HG03520 (cell line): Measurements from ENCODE around the gene DNAJA2.

ENCODE experiments used
- ATAC-seq: cut with Tn5 transposase; IDR thresholded peaks from one replicate; pipeline ENCODE4 v1.9.1; 2021; ENCODE audit warnings: mild to moderate bottlenecking, moderate library complexity; ENCODE audit not compliant: unreplicated experiment

DNAJA2 gene

DNA sequence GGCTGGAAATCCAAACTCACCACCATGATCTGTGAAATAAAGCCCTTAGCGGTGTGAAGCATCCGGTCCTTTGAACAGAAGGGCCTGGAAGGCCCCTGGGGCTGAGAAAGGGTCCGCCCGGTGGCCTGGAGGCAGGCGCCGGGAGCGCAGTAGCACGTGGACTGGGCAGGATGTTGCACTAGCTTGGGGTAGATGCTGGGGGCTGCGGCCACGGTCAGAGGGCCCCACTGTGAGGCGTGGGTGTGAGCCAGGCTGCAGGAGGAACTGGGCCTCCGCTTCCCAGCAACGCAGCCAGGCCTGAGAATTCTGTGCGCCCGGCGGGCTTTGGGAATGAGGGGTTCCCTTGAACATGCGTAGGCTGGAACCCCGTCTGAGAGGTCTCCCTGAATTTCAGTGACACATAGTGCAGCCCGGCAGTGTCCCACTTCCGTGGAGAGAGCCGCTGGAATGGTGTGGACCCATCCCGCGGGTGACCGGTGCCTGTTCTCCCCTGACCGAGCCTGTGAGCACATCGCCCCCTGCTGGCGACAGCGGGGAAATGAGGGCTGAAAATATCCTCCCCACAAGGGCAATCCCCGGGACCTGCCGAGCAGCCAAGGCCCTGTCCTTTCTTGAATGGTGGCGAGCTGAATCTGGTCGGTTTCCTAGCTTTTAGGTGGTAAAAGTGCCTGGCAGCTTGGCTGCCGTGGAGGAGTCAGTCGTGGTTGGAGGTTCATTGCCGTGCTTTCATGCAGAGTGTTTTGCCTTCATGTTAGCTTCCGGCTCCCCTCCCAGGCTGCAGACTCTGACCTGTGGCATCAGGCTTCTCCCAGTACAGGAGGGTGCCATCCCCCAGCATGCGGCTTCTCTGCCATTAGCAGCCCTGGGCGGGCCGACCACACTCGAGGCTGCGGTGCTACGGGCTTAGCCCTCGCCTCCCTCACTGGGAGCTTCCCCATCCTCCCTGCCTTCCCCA lies 43.8 kb downstream of the DNAJA2 start:
- peak; percentile 69 for ATAC-seq

DNA sequence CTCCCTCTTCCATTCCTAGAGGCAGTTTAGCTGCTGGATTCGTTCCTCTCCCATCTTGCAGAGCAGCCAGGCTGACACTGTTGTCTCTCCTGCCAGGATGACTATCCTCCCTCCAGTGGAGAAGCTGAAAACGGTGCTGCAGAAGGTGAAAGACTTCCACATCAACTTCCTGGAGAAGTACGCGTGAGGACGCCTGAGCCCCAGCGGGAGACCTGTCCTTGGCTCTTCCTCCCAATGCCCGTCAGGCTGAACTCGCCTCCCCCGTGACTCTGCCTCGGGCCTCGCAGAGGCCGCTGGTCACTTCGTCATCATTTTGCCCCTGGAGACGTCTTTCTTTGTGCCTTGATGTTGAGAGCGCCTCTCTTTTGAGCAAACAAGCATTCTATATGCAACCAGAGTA lies 44.7 kb downstream of the DNAJA2 start:
- ATAC-seq: no peak

GRCh38 chr16:46927273-46927672 lies 46.2 kb downstream of the DNAJA2 start:
- no peak for ATAC-seq

DNA sequence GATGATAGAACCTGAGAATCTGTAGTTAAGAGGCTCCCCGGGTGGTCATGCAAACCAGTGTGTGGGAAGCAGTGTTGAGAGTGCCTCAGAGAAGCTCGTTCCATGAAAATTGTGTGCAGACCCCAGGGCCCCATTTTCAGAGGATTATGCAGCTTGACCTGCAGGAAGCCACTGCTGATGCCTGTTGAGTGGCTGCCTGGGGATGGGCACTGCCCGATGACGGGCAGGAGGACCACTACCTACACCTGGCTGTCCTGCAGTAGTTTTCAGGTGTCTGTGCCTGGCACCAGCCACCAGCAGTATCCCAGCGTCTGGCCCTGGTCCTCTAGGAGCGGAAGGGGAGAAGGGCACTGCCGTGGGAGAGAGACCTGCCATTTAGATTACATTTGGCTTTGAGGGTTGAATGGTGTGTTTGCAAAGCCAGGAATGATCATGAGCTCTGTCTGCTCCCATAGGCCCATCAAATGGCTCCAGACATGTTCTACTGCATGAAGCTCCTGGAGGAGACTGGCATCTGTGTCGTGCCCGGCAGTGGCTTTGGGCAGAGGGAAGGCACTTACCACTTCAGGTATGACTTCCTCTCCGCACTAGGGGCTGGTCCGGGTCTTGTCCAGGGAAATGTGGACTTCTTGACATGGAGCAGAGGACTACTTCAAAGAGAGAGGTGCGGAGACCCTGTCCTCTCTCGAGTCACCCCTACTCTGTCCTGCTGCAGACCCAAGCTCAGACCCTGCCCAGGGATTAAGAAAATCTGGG lies 46.8 kb downstream of the DNAJA2 start:
- ATAC-seq: no peak

- no peak for ATAC-seq
Observed at GRCh38 chr16:46924402-46924801, 49.1 kb downstream of the DNAJA2 start.

DNA sequence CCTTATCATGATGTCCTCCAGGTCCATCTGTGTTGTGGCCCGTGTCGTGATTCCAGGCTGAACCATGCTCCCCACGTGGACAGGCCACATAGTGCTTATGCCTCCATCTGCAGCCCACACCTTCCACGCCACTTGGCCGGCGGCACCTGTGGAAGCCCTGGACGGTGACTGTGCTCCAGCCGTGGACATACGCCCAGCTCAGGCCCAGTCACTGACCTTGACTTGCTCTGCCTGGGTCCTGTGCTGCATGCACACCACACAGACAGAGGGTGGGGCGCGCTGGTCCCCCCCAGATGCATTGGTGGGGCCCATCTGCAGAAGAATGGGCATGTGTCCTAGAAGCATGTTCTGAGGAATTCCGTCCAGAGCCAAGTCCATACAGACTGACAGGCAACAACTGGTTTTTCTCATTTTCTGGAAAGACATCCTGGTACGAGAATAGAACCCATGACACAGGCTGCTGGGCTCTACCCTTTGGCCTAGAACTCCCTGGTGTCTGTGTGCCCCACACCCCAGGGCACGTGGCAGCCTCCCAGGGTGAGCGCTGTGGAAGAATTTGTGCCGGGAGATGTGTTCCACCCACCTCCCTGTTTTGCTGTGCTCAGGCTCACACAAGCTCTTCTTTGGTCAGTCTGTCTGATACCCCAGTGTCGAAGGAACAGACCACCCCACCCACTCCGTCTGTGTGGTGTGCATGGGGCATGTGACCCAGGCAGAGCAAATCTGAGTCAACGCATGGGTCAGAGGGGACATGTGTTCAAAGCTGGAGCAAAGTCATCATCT lies 49.8 kb downstream of the DNAJA2 start:
- ATAC-seq: no peak

DNA sequence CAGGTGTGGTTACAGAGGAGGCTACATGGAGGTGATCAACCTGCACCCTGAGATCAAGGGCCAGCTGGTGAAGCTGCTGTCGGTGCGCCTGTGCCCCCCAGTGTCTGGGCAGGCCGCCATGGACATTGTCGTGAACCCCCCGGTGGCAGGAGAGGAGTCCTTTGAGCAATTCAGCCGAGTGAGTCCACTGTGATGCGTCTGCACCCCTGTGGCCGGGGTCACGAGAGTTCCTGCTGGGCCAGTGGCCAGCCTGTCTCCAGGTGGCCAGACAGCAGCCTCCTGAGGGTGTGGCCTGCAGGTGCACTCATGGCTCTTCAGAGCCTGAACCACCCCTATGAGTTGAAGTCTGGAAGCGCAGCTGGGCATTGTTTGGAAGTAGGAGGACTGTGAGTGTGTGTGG lies 51.2 kb downstream of the DNAJA2 start:
- ATAC-seq: no peak

- ATAC-seq: no peak
Observed at GRCh38 chr16:46920402-46921068, 52.9 kb downstream of the DNAJA2 start.

DNA sequence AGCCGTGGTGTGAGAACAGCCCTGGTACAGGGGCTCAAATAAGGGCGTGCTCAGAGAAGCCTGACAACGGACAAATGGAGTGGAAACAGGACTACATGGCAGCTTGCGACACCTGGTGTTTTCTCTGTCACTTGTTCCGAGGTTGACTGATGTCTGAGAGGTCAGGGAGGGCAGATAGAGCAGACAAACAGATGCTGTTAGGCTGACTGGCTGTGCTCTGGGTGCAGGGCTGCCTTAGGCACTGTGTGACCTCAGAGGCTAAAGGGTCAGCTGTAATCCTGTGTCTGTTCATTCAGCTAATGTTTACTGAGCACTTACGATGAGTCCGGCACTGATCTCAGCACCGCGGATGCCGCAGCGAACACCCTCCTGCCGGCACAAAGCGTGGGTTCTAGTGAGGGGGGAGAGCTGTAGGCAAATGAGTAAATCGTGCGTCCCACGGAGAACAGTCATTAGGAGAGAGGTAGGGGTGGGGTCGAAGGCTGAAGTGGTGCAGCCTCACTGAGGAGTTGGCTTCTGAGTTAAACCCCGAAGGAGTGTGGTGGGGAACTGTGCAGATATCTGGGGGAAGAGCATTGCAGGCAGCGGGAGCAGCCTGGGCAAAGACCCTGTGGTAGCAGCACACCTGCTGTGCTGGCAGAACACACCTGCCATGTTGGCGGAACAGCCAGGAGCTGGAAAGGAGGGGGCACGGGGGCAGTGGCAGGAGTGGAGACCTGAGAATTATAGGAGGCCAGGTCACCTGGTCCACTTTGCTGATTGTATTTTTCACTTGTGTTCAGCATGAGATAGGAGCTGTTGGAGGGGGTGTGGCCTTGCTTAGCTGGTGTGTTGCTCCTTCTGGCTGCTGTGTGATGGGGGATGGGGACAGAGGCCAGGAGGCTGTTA lies 54.3 kb downstream of the DNAJA2 start:
- ATAC-seq: peak; percentile 88

DNA sequence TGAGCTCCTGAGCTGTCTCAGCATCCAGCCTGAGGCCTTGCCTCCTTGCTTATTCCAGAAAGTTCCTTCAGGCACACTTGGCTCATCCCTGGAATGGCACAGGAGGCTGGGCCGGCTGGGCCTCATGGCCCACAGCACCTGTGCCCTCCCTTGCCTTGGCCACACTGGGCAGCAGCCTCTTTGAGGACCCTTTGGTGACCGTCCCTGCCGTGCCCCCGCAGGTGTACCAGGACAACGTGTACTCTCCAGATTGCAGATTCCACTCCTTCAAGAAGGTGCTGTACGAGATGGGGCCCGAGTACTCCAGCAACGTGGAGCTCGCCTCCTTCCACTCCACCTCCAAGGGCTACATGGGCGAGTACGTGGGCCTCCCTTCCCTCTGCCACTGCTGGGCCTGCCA lies 55.1 kb downstream of the DNAJA2 start:
- no peak for ATAC-seq

DNA sequence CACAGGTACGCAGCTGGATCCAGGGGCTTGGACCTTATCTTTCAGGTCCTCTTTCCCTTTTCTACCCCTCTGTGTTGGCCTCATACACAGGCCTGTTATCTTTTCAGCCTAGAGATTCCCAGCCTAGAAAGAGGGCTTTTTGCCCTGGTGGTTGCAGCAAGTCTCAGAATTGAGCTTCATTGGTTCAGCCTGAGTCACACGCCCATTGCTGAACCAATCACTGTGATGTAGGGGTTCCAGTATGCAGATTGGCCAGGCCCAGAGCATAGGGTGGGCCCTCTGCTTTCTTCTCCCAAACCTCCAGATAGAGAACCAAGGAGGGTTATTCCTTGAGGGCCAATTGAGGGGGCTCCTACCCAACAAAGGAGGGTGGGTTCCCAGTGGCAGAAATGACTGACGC lies 56.5 kb downstream of the DNAJA2 start:
- no peak for ATAC-seq

DNA sequence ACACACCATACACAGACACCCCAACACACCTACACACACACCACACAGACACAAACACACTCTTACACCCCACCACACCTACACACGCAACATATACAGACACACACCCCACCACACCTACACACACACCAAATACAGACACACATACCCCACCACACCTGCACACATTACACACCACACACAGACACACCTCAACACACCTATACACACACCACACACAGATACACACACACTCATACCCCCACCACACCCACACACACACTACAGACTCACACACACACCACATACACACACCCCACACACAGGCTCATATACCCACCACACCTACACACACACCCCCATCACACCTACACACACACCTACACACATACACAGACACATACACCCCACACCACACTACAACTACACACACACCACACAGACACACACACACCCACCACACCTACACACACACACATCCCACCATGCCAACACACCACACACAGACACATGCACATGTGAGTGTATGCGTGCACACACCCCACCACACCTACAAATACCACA lies 57.9 kb downstream of the DNAJA2 start:
- ATAC-seq: no peak

DNA sequence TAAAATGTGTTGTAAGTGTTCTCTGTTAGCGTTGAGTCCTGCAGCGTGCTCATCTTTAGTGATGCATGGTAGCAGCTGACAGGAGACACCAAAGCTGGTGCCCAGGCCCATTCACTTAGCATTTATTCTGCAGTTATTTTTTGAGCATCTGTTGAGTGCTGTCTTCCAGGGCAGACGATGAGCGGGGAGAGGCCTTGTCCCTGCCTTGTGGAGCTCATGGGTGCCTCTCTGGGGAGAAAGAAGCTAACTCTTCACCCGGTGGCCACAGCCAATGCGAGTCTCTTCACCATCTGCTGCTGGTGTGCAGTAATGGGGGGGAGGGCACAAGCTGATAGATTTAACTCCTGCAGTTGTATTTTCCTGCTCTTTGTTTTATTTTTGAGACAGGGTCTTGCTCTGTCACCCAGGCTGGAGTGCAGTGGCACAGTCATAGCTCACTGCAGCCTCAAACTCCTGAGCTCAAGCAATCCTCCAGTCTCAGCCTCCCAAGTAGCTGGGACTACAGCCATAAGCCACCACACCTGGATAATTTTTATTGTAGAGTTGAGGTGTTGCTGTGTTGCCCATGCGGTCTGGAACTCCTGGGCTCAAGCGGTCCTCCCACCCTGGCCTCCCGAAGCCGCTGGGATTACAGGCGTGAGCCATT lies 58.8 kb downstream of the DNAJA2 start:
- no peak for ATAC-seq

DNA sequence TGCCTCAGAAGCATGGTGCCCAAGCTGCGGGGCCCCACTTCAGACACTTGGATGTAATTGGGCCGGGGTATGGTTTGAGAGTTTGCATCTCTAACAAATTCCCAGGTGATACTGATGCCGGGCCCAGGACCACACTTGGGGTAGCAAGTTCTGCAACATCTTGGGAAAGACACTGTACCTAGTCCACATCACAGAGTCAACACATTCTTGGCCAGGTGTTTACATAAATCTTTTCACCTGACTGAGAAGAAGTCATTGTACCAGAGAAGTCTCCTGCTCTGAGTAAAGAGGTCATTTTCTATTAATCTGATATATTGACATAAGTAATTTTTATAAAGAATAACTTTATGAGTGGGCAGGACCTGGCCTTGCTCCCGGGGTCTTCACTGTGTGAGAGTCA lies 61.8 kb downstream of the DNAJA2 start:
- no peak for ATAC-seq

DNA sequence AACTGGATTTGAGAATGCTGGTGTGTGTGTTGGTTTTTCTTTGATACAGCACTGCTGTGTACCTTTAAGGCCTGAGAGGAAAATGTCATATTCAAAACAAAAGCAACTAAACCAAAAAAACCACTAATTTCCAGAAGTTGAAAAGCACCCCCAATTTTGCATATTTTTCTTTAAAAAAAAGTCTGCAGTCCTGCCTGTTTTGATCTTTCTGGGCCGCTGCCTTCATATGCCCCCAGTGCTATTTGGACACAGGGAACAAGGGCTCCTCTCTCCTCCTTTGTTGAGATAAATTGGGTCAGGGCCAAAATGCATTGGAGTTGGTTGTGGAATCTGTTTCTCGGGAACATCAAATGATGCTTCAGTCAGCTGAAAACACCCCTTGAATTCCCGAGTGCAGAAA lies 62.4 kb downstream of the DNAJA2 start:
- ATAC-seq: peak; percentile 58

GRCh38 chr16:46908540-46909372 lies 64.7 kb downstream of the DNAJA2 start:
- ATAC-seq: no peak

- no peak for ATAC-seq
Observed at GRCh38 chr16:46907061-46907774, 66.3 kb downstream of the DNAJA2 start.
